HEK293 (cell line): ENCODE data around the gene CACNA1S.

Experiments
- CTCF ChIA-PET: fragments of 350-600 bp; formaldehyde crosslinking; extraction: SDS; loops from one replicate; lab custom pipeline; 2021; ENCODE audit warnings: antibody characterized with exemption; lab: Yijun Ruan, JAX
- POLR2A ChIA-PET: fragments of 300-600 bp; formaldehyde crosslinking; extraction: SDS; loops from one replicate; lab custom pipeline; 2020; ENCODE audit warnings: antibody characterized with exemption, inconsistent platforms; lab: Yijun Ruan, JAX
- H3K27ac ChIP-seq: fragments of 200-500 bp; sonication (Bioruptor generic); 2 replicates; pipeline ENCODE4 v1.5.1; 2014; ENCODE audit warnings: low read depth, low read length, control low read depth, inconsistent platforms; ENCODE audit errors: extremely low read depth
- H3K36me3 ChIP-seq, 2 experiments: fragments of 200-500 bp in 1 of 2; sonication (Bioruptor generic) in 1 of 2; 1 replicate in 1 of 2; 2 replicates in 1 of 2; pipeline ENCODE4 v1.5.1; 2014 to 2017; ENCODE audit warnings: inconsistent platforms in 2 of 2, low read length in 2 of 2; ENCODE audit not compliant: control insufficient read depth in 2 of 2, insufficient read depth in 1 of 2
- H3K4me1 ChIP-seq: fragments of 200-500 bp; sonication (Bioruptor generic); 2 replicates; pipeline ENCODE4 v1.5.1; 2014; ENCODE audit warnings: mild to moderate bottlenecking, low read length, inconsistent platforms; ENCODE audit not compliant: control insufficient read depth, insufficient read depth
- H3K4me3 ChIP-seq: 2 replicates; pipeline ENCODE4 v1.5.1; 2011; ENCODE audit warnings: low read depth, mild to moderate bottlenecking, control low read depth, low read length, moderate library complexity
- H3K9me3 ChIP-seq: fragments of 200-500 bp; sonication (Bioruptor generic); 2 replicates; pipeline ENCODE4 v1.5.1; 2014; ENCODE audit warnings: low read depth, low read length, inconsistent platforms; ENCODE audit not compliant: control insufficient read depth, insufficient read depth
- GLI4 ChIP-seq: fragments of 450-650 bp; formaldehyde crosslinking; IDR thresholded peaks from 2 replicates; pipeline ENCODE4 v1.5.1; 2016; ENCODE audit warnings: missing biosample characterization, missing genetic modification characterization
- KLF8 ChIP-seq: fragments of 450-650 bp; formaldehyde crosslinking; IDR thresholded peaks from 2 replicates; pipeline ENCODE4 v1.5.1; 2016; ENCODE audit warnings: missing biosample characterization, missing genetic modification characterization
- SALL2 ChIP-seq: fragments of 450-650 bp; formaldehyde crosslinking; IDR thresholded peaks from 2 replicates; pipeline ENCODE4 v1.5.0; 2017; ENCODE audit warnings: missing biosample characterization, mild to moderate bottlenecking, missing genetic modification characterization, borderline replicate concordance
- SP3 ChIP-seq: fragments of 450-650 bp; formaldehyde crosslinking; IDR thresholded peaks from 2 replicates; pipeline ENCODE4 v1.5.1; 2016; ENCODE audit warnings: missing biosample characterization, missing genetic modification characterization
- WT1 ChIP-seq: fragments of 450-650 bp; formaldehyde crosslinking; IDR thresholded peaks from 2 replicates; pipeline ENCODE4 v1.5.1; 2016; ENCODE audit warnings: missing biosample characterization, missing genetic modification characterization
- YY2 ChIP-seq: fragments of 450-650 bp; formaldehyde crosslinking; IDR thresholded peaks from 2 replicates; pipeline ENCODE4 v1.5.1; 2016; ENCODE audit warnings: missing biosample characterization, missing genetic modification characterization
- ZNF140 ChIP-seq: fragments of 450-650 bp; formaldehyde crosslinking; IDR thresholded peaks from 2 replicates; pipeline ENCODE4 v1.5.1; 2016; ENCODE audit warnings: missing biosample characterization, missing genetic modification characterization
- ZNF324 ChIP-seq: fragments of 450-650 bp; formaldehyde crosslinking; IDR thresholded peaks from 2 replicates; pipeline ENCODE4 v1.5.1; 2016; ENCODE audit warnings: missing biosample characterization, missing genetic modification characterization
- ZNF354C ChIP-seq: fragments of 450-650 bp; formaldehyde crosslinking; IDR thresholded peaks from 2 replicates; pipeline ENCODE4 v1.5.1; 2016; ENCODE audit warnings: missing biosample characterization, missing genetic modification characterization, low read depth, borderline replicate concordance
- ZNF555 ChIP-seq: fragments of 450-650 bp; formaldehyde crosslinking; conservative IDR thresholded peaks from 2 replicates; pipeline ENCODE4 v1.5.1; 2017; ENCODE audit warnings: missing biosample characterization, mild to moderate bottlenecking, missing genetic modification characterization, inconsistent platforms
- ZNF654 ChIP-seq: fragments of 450-650 bp; formaldehyde crosslinking; IDR thresholded peaks from 2 replicates; pipeline ENCODE4 v1.5.1; 2016; ENCODE audit warnings: low read depth, missing biosample characterization, missing genetic modification characterization
- TF ChIP-seq, protein P1 (sequence below): fragments of 450-650 bp; formaldehyde crosslinking; IDR thresholded peaks from 2 replicates; pipeline ENCODE4 v1.5.1; 2016; ENCODE audit warnings: missing biosample characterization, missing genetic modification characterization
- TF ChIP-seq, protein P2 (sequence below): fragments of 450-650 bp; formaldehyde crosslinking; IDR thresholded peaks from 2 replicates; pipeline ENCODE4 v1.5.1; 2016; ENCODE audit warnings: missing biosample characterization, missing genetic modification characterization, borderline replicate concordance
- TF ChIP-seq, protein P3 (sequence below): fragments of 450-650 bp; formaldehyde crosslinking; IDR thresholded peaks from 2 replicates; pipeline ENCODE4 v1.5.1; 2016; ENCODE audit warnings: missing biosample characterization, missing genetic modification characterization
- TF ChIP-seq, protein P4 (sequence below): fragments of 450-650 bp; formaldehyde crosslinking; IDR thresholded peaks from 2 replicates; pipeline ENCODE4 v1.5.1; 2017; ENCODE audit warnings: missing biosample characterization, missing genetic modification characterization
- TF ChIP-seq, protein P5 (sequence below): fragments of 450-650 bp; formaldehyde crosslinking; conservative IDR thresholded peaks from 2 replicates; pipeline ENCODE4 v1.5.1; 2016; ENCODE audit warnings: low read depth, missing biosample characterization, missing genetic modification characterization
- TF ChIP-seq, protein P6 (sequence below): fragments of 450-650 bp; formaldehyde crosslinking; IDR thresholded peaks from 2 replicates; pipeline ENCODE4 v1.5.1; 2017; ENCODE audit warnings: missing biosample characterization, missing genetic modification characterization
- TF ChIP-seq, protein P7 (sequence below): IDR thresholded peaks from 2 replicates; pipeline ENCODE4 v1.6.1; 2011; ENCODE audit warnings: mild to moderate bottlenecking, low read depth, low read length, borderline replicate concordance

CACNA1S gene

DNA sequence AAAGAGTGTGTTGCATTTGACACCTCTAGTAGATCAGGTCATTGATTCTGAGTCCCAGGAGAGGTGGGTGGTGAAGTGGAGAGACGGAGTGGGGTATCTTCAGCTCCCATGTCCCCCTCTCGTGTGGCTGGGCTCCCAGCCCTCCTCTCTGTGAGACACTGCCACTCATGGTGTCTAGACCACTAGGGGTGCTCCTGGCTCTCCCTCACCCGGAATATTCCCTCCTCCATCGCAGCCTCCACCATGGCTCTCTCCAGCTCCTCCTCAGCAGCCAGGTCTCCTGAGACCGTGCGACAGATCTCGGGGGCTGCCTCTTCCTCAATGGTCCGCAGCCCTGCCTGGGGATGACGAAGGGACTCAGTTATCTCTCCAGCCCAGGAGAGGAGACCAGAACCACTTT lies 68.1 kb downstream of the CACNA1S start:
- TF ChIP-seq SP3 (tag by site-specific recombination) (no peak), ZNF354C (tag by site-specific recombination) (no peak), ZNF140 (tag by site-specific recombination) (no peak), GLI4 (no peak), ZNF555 (tag by site-specific recombination) (no peak), YY2 (no peak), WT1 (no peak)
- TF ChIP-seq, protein P1, sequence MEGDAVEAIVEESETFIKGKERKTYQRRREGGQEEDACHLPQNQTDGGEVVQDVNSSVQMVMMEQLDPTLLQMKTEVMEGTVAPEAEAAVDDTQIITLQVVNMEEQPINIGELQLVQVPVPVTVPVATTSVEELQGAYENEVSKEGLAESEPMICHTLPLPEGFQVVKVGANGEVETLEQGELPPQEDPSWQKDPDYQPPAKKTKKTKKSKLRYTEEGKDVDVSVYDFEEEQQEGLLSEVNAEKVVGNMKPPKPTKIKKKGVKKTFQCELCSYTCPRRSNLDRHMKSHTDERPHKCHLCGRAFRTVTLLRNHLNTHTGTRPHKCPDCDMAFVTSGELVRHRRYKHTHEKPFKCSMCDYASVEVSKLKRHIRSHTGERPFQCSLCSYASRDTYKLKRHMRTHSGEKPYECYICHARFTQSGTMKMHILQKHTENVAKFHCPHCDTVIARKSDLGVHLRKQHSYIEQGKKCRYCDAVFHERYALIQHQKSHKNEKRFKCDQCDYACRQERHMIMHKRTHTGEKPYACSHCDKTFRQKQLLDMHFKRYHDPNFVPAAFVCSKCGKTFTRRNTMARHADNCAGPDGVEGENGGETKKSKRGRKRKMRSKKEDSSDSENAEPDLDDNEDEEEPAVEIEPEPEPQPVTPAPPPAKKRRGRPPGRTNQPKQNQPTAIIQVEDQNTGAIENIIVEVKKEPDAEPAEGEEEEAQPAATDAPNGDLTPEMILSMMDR (tag by site-specific recombination), result no peak
- TF ChIP-seq, protein P2, sequence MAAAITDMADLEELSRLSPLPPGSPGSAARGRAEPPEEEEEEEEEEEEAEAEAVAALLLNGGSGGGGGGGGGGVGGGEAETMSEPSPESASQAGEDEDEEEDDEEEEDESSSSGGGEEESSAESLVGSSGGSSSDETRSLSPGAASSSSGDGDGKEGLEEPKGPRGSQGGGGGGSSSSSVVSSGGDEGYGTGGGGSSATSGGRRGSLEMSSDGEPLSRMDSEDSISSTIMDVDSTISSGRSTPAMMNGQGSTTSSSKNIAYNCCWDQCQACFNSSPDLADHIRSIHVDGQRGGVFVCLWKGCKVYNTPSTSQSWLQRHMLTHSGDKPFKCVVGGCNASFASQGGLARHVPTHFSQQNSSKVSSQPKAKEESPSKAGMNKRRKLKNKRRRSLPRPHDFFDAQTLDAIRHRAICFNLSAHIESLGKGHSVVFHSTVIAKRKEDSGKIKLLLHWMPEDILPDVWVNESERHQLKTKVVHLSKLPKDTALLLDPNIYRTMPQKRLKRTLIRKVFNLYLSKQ (tag by site-specific recombination), result no peak
- CTCF ChIA-PET, result interaction anchor here (0.6 to 9.4 kb wide), 7 partner anchors 15 to 1360 kb away, joined by 3 to 108 read pairs (median 5); no protein-coding TSS in a partner anchor

DNA sequence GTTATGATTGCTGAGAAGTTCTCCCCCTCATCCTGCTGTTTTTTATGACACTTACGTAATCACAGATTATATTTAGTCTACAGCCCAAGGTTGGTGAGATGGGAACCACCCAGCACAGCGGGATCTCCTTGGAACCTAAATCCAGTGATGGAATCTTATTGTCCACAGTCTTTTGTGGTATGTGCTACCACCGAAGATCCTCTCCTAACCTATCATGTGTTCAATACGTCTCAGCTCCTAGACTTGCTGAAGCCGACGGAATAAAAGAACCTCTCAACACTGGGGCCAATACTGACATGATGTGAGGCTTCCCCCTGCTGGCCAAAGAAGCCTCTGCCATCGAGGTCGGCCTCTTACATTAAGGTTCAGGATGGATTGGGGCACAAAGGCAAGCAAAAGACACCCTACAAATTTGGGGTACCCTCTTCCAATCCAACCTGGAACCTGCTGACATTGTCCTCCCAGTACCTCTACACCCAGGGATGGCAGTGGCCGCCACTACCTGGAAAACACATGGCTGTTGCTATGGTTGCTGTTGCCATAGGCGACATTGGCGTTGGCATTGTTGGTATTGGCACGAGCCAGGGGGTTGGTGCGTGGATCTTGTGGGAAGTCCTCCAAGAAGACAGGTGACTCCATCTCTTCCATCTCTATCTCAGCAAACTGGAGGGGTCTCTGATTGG lies 69.3 kb downstream of the CACNA1S start:
- no peaks in the 10 kb centered on the region for H3K9me3 ChIP-seq
- POLR2A ChIA-PET, result no interaction called here
- CTCF ChIA-PET, result interaction anchor here (0.6 to 9.4 kb wide), 18 partner anchors 19 to 421 kb away, joined by 3 to 108 read pairs (median 3); partner anchors contain the start of gene KIF21B
- no peak overlapping the region for H3K27ac ChIP-seq
- H3K4me3 ChIP-seq, result no peak overlapping the region
- H3K36me3 ChIP-seq, result no peaks in the 10 kb centered on the region
- no peaks in the 10 kb centered on the region for H3K4me1 ChIP-seq
- TF ChIP-seq SALL2 (tag by site-specific recombination) (no peak), KLF8 (0 out of 2 replicates have a peak, but pooled peaks have one; percentile 21), ZNF555 (tag by site-specific recombination) (no peak), ZNF654 (tag by site-specific recombination) (peak; percentile 90), ZNF324 (tag by site-specific recombination) (0 out of 2 replicates have a peak, but pooled peaks have one; percentile 64)
- TF ChIP-seq, protein P3, sequence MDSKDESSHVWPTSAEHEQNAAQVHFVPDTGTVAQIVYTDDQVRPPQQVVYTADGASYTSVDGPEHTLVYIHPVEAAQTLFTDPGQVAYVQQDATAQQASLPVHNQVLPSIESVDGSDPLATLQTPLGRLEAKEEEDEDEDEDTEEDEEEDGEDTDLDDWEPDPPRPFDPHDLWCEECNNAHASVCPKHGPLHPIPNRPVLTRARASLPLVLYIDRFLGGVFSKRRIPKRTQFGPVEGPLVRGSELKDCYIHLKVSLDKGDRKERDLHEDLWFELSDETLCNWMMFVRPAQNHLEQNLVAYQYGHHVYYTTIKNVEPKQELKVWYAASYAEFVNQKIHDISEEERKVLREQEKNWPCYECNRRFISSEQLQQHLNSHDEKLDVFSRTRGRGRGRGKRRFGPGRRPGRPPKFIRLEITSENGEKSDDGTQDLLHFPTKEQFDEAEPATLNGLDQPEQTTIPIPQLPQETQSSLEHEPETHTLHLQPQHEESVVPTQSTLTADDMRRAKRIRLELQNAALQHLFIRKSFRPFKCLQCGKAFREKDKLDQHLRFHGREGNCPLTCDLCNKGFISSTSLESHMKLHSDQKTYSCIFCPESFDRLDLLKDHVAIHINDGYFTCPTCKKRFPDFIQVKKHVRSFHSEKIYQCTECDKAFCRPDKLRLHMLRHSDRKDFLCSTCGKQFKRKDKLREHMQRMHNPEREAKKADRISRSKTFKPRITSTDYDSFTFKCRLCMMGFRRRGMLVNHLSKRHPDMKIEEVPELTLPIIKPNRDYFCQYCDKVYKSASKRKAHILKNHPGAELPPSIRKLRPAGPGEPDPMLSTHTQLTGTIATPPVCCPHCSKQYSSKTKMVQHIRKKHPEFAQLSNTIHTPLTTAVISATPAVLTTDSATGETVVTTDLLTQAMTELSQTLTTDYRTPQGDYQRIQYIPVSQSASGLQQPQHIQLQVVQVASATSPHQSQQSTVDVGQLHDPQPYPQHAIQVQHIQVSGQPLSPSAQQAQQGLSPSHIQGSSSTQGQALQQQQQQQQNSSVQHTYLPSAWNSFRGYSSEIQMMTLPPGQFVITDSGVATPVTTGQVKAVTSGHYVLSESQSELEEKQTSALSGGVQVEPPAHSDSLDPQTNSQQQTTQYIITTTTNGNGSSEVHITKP (tag by site-specific recombination), result peak; percentile 16; the same call in 1 of the 2 replicates
- TF ChIP-seq, protein P4, sequence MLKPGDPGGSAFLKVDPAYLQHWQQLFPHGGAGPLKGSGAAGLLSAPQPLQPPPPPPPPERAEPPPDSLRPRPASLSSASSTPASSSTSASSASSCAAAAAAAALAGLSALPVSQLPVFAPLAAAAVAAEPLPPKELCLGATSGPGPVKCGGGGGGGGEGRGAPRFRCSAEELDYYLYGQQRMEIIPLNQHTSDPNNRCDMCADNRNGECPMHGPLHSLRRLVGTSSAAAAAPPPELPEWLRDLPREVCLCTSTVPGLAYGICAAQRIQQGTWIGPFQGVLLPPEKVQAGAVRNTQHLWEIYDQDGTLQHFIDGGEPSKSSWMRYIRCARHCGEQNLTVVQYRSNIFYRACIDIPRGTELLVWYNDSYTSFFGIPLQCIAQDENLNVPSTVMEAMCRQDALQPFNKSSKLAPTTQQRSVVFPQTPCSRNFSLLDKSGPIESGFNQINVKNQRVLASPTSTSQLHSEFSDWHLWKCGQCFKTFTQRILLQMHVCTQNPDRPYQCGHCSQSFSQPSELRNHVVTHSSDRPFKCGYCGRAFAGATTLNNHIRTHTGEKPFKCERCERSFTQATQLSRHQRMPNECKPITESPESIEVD (tag by site-specific recombination), result no peak
- TF ChIP-seq, protein P5, sequence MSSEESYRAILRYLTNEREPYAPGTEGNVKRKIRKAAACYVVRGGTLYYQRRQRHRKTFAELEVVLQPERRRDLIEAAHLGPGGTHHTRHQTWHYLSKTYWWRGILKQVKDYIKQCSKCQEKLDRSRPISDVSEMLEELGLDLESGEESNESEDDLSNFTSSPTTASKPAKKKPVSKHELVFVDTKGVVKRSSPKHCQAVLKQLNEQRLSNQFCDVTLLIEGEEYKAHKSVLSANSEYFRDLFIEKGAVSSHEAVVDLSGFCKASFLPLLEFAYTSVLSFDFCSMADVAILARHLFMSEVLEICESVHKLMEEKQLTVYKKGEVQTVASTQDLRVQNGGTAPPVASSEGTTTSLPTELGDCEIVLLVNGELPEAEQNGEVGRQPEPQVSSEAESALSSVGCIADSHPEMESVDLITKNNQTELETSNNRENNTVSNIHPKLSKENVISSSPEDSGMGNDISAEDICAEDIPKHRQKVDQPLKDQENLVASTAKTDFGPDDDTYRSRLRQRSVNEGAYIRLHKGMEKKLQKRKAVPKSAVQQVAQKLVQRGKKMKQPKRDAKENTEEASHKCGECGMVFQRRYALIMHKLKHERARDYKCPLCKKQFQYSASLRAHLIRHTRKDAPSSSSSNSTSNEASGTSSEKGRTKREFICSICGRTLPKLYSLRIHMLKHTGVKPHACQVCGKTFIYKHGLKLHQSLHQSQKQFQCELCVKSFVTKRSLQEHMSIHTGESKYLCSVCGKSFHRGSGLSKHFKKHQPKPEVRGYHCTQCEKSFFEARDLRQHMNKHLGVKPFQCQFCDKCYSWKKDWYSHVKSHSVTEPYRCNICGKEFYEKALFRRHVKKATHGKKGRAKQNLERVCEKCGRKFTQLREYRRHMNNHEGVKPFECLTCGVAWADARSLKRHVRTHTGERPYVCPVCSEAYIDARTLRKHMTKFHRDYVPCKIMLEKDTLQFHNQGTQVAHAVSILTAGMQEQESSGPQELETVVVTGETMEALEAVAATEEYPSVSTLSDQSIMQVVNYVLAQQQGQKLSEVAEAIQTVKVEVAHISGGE, result no peak
- TF ChIP-seq, protein P6, sequence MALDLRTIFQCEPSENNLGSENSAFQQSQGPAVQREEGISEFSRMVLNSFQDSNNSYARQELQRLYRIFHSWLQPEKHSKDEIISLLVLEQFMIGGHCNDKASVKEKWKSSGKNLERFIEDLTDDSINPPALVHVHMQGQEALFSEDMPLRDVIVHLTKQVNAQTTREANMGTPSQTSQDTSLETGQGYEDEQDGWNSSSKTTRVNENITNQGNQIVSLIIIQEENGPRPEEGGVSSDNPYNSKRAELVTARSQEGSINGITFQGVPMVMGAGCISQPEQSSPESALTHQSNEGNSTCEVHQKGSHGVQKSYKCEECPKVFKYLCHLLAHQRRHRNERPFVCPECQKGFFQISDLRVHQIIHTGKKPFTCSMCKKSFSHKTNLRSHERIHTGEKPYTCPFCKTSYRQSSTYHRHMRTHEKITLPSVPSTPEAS (tag by site-specific recombination), result no peak
- TF ChIP-seq, protein P7, sequence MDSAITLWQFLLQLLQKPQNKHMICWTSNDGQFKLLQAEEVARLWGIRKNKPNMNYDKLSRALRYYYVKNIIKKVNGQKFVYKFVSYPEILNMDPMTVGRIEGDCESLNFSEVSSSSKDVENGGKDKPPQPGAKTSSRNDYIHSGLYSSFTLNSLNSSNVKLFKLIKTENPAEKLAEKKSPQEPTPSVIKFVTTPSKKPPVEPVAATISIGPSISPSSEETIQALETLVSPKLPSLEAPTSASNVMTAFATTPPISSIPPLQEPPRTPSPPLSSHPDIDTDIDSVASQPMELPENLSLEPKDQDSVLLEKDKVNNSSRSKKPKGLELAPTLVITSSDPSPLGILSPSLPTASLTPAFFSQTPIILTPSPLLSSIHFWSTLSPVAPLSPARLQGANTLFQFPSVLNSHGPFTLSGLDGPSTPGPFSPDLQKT, result no peak

More for the DNA sequence above, 68.1 kb downstream of the CACNA1S start:
- no peaks in the 10 kb centered on the region for H3K9me3 ChIP-seq
- no peak overlapping the region for H3K4me3 ChIP-seq
- H3K36me3 ChIP-seq, result no peaks in the 10 kb centered on the region
- no peaks in the 10 kb centered on the region for H3K4me1 ChIP-seq
- no peak overlapping the region for H3K27ac ChIP-seq
- POLR2A ChIA-PET, result no interaction called here
